GM12878 (cell line): ENCODE measurements around the gene IFRD1.

Experiments used
- NKRF ChIP-seq: fragments of 450-650 bp; conservative IDR thresholded peaks from 2 replicates; pipeline ENCODE4 v1.6.1; 2017; ENCODE audit warnings: mild to moderate bottlenecking, moderate library complexity
- SIN3A ChIP-seq: IDR thresholded peaks from 2 replicates; pipeline ENCODE4 v1.6.1; 2012; ENCODE audit warnings: low read depth, low read length, improper control_type of control experiment

GRCh38 chr7:112448381-112448780 lies 1.9 kb upstream of the IFRD1 start:
- TF ChIP-seq NKRF = no peak
- TF ChIP-seq SIN3A = no peak
